ACHN (cell line): ENCODE results near the gene ITGB1BP1.
"Not testable (repeated sequence)": the region's sequence is repeated elsewhere in the genome, so short reads cannot be mapped to it uniquely, and the experiment has no call there.

Experiments used
- DNase-seq: peaks from one replicate; pipeline ENCODE4 v3.0.0-alpha.2; 2015
- in situ Hi-C: cut with HindIII; loops from 2 replicates; pipeline ENCODE4 v1.10.0; 2017; ENCODE audit warnings: low sequenced_read_pairs, low pct_ligation_motif_present, low pct_unique_long_range_greater_than_20kb

Gene ITGB1BP1

GRCh38 chr2:9405636-9406035 lies 17.7 kb downstream of the ITGB1BP1 start:
- in situ Hi-C loops, result no loop called here
- DNase-seq, result no peak

DNA sequence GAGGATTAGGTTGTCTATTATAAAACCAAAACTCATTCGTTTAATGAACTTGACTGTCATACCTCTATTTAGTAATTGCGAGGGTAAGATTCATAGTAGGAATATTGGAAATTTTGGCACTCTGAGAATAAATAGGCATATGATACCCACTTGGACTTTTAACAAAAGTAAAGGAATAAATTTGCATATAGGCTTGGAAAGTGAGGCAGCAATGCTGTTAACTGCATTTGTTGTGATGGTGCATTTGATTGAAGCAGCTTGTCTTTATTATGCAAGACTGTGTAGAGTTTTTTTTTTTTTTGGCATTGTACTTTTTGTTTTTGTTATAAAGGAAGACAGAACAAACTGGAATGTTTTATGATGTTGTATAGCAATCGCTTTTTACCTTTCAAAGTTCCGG lies 18.9 kb downstream of the ITGB1BP1 start:
- no peak for DNase-seq
- in situ Hi-C loops, result no loop called here

- DNase-seq, result no peak
- in situ Hi-C loops, result no loop called here
Measured at GRCh38 chr2:9403924-9404323, 19.4 kb downstream of the ITGB1BP1 start.

GRCh38 chr2:9401646-9402371 lies 21.5 kb downstream of the ITGB1BP1 start:
- DNase-seq, result no peak
- in situ Hi-C loops, result no loop called here

DNA sequence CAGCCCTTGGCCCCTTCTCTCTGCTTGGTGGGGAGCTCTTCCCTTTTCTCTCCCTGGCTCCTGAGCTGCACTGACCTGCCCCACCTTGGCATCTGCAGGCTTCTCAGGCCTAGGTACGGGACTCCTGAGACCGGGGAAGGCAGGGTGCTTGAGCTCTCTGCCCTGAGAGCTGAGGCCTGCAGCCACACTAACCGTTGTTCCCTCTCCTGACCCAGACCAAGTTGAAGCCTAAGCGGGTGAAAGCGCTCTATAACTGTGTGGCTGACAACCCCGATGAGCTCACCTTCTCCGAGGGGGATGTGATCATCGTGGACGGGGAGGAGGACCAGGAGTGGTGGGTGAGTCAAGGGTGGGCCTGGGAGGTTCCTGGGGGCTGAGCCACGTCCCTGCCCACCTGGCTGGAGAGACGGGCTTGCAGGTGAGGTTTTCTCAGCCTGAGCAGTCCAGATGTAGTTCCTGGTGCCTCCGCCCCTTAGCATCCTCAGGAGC lies 22.2 kb downstream of the ITGB1BP1 start:
- in situ Hi-C loops, result no loop called here
- DNase-seq, result no peak

- in situ Hi-C loops, result no loop called here
Measured at GRCh38 chr2:9400268-9401058, 22.9 kb downstream of the ITGB1BP1 start.

DNA sequence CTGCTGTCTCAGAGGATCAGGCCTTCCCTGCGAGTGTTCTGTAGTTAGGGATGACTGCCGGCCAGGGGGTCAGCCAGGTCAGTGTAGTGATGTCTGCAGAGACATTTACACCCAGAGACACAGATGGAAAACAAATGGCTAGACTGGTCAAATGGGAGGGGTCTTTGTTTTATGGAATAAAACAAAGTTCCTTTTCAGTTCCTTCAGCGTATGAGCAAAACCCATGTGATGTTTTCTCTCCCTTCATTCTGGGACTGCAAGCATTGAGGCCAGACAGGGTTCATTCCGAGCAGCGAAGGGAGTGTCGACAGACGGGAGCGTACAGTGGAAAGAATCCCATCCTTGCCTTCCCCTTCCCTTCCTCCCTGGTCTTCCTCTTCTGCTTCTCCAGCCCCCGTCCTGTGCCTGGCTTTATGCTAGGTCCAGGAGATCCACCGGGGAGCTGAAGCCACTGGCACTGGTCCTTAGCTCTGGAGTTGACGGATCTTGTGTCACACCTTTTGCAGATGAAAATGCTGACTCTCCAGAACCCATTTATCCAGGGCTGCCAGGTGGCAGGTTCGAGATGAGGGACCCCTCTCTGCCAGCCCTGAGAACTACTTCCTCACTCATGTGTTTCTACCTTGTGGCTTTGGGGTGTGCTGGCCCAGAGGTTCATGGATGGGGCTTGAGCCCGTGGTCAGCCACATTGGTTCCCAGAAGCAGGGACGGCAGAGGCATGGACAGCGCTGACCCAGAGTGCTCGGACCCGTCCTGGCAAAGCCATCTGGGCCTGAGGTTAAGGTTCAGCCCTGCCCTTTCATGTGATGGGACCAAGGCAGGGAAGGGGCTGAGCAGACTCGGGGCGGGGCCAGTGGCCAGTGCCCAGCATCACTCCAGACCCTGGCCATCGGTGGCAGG lies 24.2 kb downstream of the ITGB1BP1 start:
- no peak for DNase-seq
- in situ Hi-C loops, result no loop called here

More at GRCh38 chr2:9400268-9401058, 22.9 kb downstream of the ITGB1BP1 start:
- no peak for DNase-seq

DNA sequence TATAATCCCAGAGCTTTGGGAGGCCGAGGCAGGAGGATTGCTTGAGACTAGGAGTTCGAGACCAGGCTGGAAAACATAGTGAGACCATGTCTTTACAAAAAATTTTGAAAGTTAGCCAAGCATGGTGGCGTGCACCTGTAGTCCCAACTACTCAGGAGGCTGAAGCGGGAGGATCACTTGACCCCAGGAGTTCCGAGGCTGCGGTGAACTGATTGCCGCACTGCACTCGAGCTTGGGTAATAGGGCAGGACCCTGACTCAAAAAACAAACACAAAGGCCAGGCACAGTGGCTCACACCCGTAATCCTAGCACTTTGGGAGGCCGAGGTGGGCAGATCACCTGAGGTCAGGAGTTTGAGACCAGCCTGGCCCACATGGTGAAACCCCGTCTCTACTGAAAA lies 25.1 kb downstream of the ITGB1BP1 start:
- in situ Hi-C loops, DNase-seq: not testable (repeated sequence)

GRCh38 chr2:9397201-9397600 lies 26.1 kb downstream of the ITGB1BP1 start:
- in situ Hi-C loops, result no loop called here
- no peak for DNase-seq

DNA sequence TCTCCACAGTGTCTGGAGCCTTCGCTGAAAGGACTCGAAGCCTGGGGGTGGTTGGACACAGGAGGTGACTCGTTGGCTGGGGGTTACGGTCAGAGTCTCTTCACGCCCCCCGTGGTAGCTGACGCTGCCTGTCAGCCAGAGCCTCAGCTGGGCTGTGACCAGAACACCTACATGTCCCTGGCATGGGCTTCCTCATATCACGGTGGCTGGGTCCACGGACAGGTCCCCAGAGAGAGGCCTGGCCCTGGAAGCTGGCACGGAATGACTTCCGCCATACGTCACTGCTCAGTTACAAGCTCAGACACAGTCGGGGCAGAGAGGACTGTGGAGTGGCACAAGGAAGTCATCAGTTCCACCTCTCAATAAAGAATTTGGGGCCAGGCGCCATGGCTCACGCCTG lies 28.5 kb downstream of the ITGB1BP1 start:
- in situ Hi-C loops, result no loop called here
- DNase-seq, result no peak

- DNase-seq, result no peak
- in situ Hi-C loops, result no loop called here
Measured at GRCh38 chr2:9392898-9393765, 30.2 kb downstream of the ITGB1BP1 start.

GRCh38 chr2:9391961-9392720 lies 31.2 kb downstream of the ITGB1BP1 start:
- in situ Hi-C loops, result no loop called here
- DNase-seq, result no peak

- in situ Hi-C loops, result no loop called here
- DNase-seq, result no peak
Measured at GRCh38 chr2:9390991-9391390, 32.3 kb downstream of the ITGB1BP1 start.

DNA sequence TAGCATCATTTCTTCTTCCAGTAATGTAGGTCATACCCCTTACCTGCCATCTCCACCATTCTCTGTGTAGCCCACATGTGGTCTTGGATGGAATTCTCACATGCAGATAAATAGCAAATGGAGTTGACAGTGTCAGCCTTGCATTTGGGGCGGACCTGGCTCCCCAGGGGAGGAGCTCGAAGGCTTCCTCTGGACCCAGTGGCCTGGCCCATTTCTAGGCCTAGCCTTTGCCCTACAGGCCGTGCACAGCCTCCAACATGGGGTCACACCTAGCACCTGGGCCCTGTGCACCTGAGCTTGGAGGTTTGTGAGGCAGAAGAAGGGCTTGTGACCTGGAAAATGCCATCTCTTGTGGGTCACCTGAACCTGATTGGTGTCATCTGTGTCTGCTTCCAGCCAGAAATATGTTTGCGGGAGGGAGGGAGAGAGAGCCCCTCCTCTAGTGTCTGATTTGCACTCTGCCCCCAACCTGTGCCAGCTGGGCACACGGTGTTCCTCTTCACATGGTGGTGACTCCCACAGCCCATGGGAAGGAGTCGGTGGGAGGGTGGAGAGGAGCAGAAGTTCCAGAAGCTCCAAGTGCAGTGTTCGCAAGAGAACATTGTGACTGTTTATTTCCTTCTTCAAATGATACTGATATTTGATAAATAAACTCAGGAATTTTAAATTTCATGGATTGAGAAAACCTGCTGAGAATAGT lies 33.0 kb downstream of the ITGB1BP1 start:
- no peak for DNase-seq
- in situ Hi-C loops, result no loop called here

DNA sequence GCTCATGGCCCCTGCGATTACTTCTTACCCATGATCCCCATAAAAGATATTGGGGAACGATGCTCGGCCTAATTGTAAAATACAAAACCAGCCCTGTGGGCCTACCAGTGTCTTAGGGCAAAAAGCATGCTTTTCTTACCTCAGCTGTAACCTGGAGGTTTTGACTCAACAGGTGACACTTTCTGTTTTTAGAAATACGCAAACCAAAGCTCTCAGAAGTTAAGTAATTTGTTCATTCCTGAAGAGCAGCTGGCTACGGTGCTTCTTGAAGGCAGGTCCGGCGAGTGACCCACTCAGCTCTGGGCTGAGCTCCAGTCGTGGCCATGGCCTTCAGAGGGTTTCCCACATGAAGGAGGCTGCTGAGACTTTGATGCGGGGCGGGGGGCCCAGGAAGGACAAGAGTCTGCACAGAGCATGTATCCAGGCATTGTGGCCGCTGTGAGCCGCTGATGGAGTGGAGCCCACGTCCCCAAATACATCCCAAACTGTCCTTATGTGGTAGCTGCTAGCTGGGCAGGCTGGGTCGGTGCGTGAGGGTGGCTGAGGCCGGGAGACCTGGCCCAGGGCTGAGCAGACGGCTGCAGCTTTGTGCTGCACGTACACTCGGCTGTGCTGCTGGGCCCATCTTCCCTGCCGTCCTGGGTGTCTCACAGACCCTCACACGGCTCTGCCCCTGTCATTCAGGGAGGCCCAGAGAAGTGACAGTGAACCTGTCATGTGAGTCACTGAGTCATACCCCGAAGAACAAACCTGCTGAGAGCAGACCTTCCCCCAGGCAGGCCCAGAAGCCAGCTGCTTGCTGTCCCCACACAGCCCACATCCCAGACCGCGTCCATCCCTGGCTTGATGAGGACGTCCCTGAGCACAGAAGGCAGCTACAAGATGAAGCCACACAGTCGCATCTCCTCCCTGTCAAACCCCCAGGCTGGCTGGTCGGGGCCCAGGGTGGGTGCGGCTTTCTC lies 34.1 kb downstream of the ITGB1BP1 start:
- in situ Hi-C loops, result no loop called here
- DNase-seq, result no peak

DNA sequence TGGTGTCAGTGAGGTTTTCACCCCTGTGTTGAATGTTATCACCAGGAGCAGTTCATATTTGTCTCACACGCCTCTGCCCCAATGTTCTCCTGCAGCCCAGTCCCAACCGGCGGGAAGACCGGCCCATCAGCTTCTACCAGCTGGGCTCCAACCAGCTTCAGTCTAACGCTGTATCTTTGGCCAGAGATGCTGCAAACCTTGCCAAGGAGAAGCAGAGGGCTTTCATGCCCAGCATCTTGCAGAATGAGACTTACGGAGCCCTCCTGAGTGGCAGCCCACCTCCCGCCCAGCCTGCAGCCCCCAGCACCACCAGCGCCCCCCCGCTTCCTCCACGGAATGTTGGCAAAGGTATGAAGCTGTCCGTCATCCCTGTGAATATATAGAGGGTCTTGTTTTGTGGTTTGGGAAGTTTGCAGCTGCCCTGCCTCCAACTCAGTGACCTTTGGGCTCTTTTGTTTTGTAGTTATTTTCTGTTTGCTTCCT lies 35.1 kb downstream of the ITGB1BP1 start:
- no peak for DNase-seq
- in situ Hi-C loops, result no loop called here
